ENCODE data around the gene SCRT2.

GRCh38 chr20:695165-695866 lies 19.7 kb upstream of the SCRT2 start:
- no peak for TF ChIP-seq CTCF (conservative IDR thresholded peaks at IDR 0.05; ENCODE audit: low read depth, low read length)
- TF ChIP-seq POLR2A (IDR thresholded peaks at IDR 0.05; ENCODE audit: low read depth, low read length) = no peak
- TF ChIP-seq SMC3 (IDR thresholded peaks at IDR 0.05; ENCODE audit: low read depth, low read length) = no peak
- TF ChIP-seq MAZ (IDR thresholded peaks at IDR 0.05; ENCODE audit: borderline replicate concordance, low read depth, low read length) = no peak
- no peak for TF ChIP-seq RAD21 (IDR thresholded peaks at IDR 0.05; ENCODE audit: low read length)
- no peak for TF ChIP-seq USF2 (IDR thresholded peaks at IDR 0.05; ENCODE audit: low read depth, low read length)
- TF ChIP-seq RFX5 (IDR thresholded peaks at IDR 0.05; ENCODE audit: low read depth, low read length) = no peak
